Gastrocnemius medialis (tissue), 4 donors: ENCODE results near the gene ZCCHC14. TPM values are rescaled to one million over a fixed set of nuclear protein-coding genes. Genes with fewer than 3 reads are reported as not detected.

Source experiments
- ATAC-seq, 2 donors: fragments of 150-250 bp; one replicate each; pipeline ENCODE4 v1.9.1; 2016
- DNase-seq, 2 donors: peaks; one replicate each; pipeline ENCODE4 v3.0.0-alpha.2; 2019
- H3K27ac ChIP-seq, 4 donors: fragments of 200-600 bp; sonication (generic); 1 replicate in 1 of 4; 2 replicates in 3 of 4; pipeline ENCODE4 v1.5.1; 2016 to 2018; ENCODE audit warnings: mild to moderate bottlenecking in 2 of 4, moderate library complexity in 1 of 4
- H3K27me3 ChIP-seq, 3 donors: fragments of 200-600 bp; sonication (generic) in 2 of 3; 1 replicate in 1 of 3; 2 replicates in 2 of 3; pipeline versions ENCODE4 v1.5.1 to v1.6.0; 2016 to 2019; ENCODE audit warnings: mild to moderate bottlenecking in 1 of 3, moderate library complexity in 1 of 3
- H3K36me3 ChIP-seq, 2 donors: fragments of 200-600 bp; sonication (generic) in 1 of 2; one replicate each; pipeline ENCODE4 v1.5.1; 2017 to 2018
- H3K4me1 ChIP-seq, 2 donors: fragments of 200-600 bp; sonication (generic) in 1 of 2; one replicate each; pipeline ENCODE4 v1.5.1; 2016 to 2017; ENCODE audit warnings: mild to moderate bottlenecking in 2 of 2
- H3K4me3 ChIP-seq, 4 donors: fragments of 200-600 bp; sonication (generic) in 3 of 4; 1 replicate in 1 of 4; 2 replicates in 3 of 4; pipeline ENCODE4 v1.5.1; 2016 to 2019; ENCODE audit warnings: mild to moderate bottlenecking in 2 of 4
- H3K9me3 ChIP-seq, 3 donors: fragments of 200-600 bp; sonication (generic) in 2 of 3; 1 replicate in 1 of 3; 2 replicates in 2 of 3; pipeline ENCODE4 v1.5.1; 2016 to 2019
- POLR2A ChIP-seq, 2 donors: fragments of 450-650 bp; IDR thresholded peaks; one replicate each; pipeline ENCODE4 v1.6.1; 2017; ENCODE audit warnings: antibody characterized with exemption in 2 of 2, mild to moderate bottlenecking in 2 of 2, moderate library complexity in 2 of 2
- in situ Hi-C, 4 donors: fragments of 200-750 bp; cut with MboI; loops; one replicate each; pipeline versions ENCODE4 v1.15.0 to v1.8.0; 2017; ENCODE audit warnings: low sequenced_read_pairs in 4 of 4
- intact Hi-C: fragments of 100-400 bp; cut with DNase I; formaldehyde crosslinking; loops from one replicate; pipeline ENCODE4 v1.15.1; 2023; ENCODE audit warnings: low total_unique reads
- total RNA-seq, 4 donors: library from RNA; depleted of rRNA; stranded (reverse); fragments of >200 nt; gene quantifications; one replicate each; pipeline versions ENCODE4 v1.1.0 to v1.2.3, GENCODE V29; 2016
- TF ChIP-seq, protein P1 (sequence below), 5 experiments: fragments of 450-650 bp in 3 of 5; fragments of 200-600 bp in 2 of 5; sonication (generic) in 2 of 5; IDR thresholded peaks in 4 of 5; conservative IDR thresholded peaks in 1 of 5; 1 replicate in 4 of 5; 2 replicates in 1 of 5; pipeline ENCODE4 v1.5.1; 2016 to 2019; ENCODE audit warnings: antibody characterized with exemption in 5 of 5, mild to moderate bottlenecking in 3 of 5, moderate library complexity in 3 of 5

Gene ZCCHC14
- total RNA-seq: 10 to 100 TPM in 1 of 4 donors, 1 to 10 TPM in 3; 8.9 to 10.7 (median 9.3) TPM

GRCh38 chr16:87492721-87493607 lies at the start of gene ZCCHC14:
Gene ZCCHC14, minus strand, starts transcription at chr16:87493024. Its CDS starts 786 bp downstream, at chr16:87492238.
- DNase-seq (peak; percentile 99), ATAC-seq (peak; percentile 88 to 92)
- peak within 1 kb of the TSS; percentile 67 to 75 (median 72) for H3K27ac ChIP-seq
- H3K27me3 ChIP-seq: no peaks in the 10 kb centered on the region
- peak; percentile 89 to 93 for TF ChIP-seq POLR2A (IDR thresholded peaks at IDR 0.05)
- TF ChIP-seq, protein P1, sequence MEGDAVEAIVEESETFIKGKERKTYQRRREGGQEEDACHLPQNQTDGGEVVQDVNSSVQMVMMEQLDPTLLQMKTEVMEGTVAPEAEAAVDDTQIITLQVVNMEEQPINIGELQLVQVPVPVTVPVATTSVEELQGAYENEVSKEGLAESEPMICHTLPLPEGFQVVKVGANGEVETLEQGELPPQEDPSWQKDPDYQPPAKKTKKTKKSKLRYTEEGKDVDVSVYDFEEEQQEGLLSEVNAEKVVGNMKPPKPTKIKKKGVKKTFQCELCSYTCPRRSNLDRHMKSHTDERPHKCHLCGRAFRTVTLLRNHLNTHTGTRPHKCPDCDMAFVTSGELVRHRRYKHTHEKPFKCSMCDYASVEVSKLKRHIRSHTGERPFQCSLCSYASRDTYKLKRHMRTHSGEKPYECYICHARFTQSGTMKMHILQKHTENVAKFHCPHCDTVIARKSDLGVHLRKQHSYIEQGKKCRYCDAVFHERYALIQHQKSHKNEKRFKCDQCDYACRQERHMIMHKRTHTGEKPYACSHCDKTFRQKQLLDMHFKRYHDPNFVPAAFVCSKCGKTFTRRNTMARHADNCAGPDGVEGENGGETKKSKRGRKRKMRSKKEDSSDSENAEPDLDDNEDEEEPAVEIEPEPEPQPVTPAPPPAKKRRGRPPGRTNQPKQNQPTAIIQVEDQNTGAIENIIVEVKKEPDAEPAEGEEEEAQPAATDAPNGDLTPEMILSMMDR (IDR thresholded peaks at IDR 0.05 in 4 of 5, conservative IDR thresholded peaks at IDR 0.05 in 1 of 5): peak in 2 of 5 experiments; percentile 6 to 35
- peaks cover 41 to 42% of the 10 kb centered on the region in 2 donors for H3K4me1 ChIP-seq
- intact Hi-C loops: loop anchor here (1.0 to 2.0 kb wide), 3 partner anchors 25 to 100 kb away; no protein-coding TSS in a partner anchor
- in situ Hi-C loops: no loop called here
- no peaks in the 10 kb centered on the region for H3K36me3 ChIP-seq
- peak within 1 kb of the TSS; percentile 53 to 66 (median 60) for H3K4me3 ChIP-seq
- H3K9me3 ChIP-seq: no peaks in the 10 kb centered on the region

DNA sequence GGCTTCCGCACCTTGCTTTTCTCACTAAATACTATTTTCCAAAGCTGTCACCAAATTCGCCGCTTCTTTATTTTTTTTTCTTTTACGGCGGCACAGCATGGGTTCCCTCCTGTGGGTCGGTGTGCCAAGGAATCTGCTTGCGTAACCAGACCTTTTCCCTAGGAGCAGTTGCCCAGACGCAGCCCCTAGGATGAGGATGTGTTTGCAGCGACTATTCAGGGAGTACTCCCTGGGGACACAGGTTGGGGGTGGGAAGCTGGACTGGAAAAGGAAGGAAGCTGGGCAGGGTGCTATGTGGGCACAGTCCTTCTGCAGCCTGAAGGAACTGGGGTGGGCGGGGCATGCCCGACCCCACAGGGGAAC lies 49.0 kb upstream of the ZCCHC14 start:
- peak overlapping the region in 1 of 4 donors; percentile 11 for H3K27ac ChIP-seq
- intact Hi-C loops (loop anchor here (10.0 kb wide), 2 partner anchors 127 to 227 kb away; partner anchors contain the start of gene C16orf95), in situ Hi-C loops (no loop called here)
- no peak for DNase-seq
- no peak for ATAC-seq
- H3K27me3 ChIP-seq: peaks cover 18 to 44% (median 25%) of the 10 kb centered on the region in 3 donors
- H3K36me3 ChIP-seq: no peaks in the 10 kb centered on the region
- TF ChIP-seq, protein P1 (IDR thresholded peaks at IDR 0.05 in 4 of 5, conservative IDR thresholded peaks at IDR 0.05 in 1 of 5): no peak
- TF ChIP-seq POLR2A (IDR thresholded peaks at IDR 0.05): no peak
- no peak overlapping the region for H3K4me3 ChIP-seq
- H3K9me3 ChIP-seq: peaks cover 0 to 4% (median 0%) of the 10 kb centered on the region in 3 donors
- H3K4me1 ChIP-seq: no peaks in the 10 kb centered on the region

- Histone ChIP-seq H3K4me1 (no peaks in the 10 kb centered on the region), H3K27ac (peak overlapping the region in 3 of 4 donors; percentile 4 to 46 (median 28)), H3K4me3 (peak overlapping the region in 2 of 4 donors; percentile 9 to 43), H3K9me3 (peaks cover 0 to 4% (median 0%) of the 10 kb centered on the region in 3 donors), H3K36me3 (no peaks in the 10 kb centered on the region), H3K27me3 (peaks cover 18 to 44% (median 25%) of the 10 kb centered on the region in 3 donors)
- no peak for ATAC-seq
- intact Hi-C loops: loop anchor here (10.0 kb wide), 2 partner anchors 127 to 227 kb away; partner anchors contain the start of gene C16orf95
- in situ Hi-C loops: no loop called here
- no peak for TF ChIP-seq POLR2A (IDR thresholded peaks at IDR 0.05)
- TF ChIP-seq, protein P1 (IDR thresholded peaks at IDR 0.05 in 4 of 5, conservative IDR thresholded peaks at IDR 0.05 in 1 of 5): no peak
- DNase-seq: no peak
Measured at GRCh38 chr16:87541147-87541871, 48.5 kb upstream of the ZCCHC14 start.

GRCh38 chr16:87540897-87541146 lies 48.0 kb upstream of the ZCCHC14 start:
- DNase-seq (no peak), ATAC-seq (no peak)
- Histone ChIP-seq H3K27ac (peak overlapping the region in 3 of 4 donors; percentile 4 to 46 (median 28)), H3K4me1 (no peaks in the 10 kb centered on the region), H3K4me3 (peak overlapping the region in 2 of 4 donors; percentile 9 to 43), H3K36me3 (no peaks in the 10 kb centered on the region), H3K9me3 (peaks cover 0 to under 1% (median 0%) of the 10 kb centered on the region in 3 donors), H3K27me3 (peaks cover 18 to 41% (median 25%) of the 10 kb centered on the region in 3 donors)
- in situ Hi-C loops (no loop called here), intact Hi-C loops (loop anchor here (10.0 kb wide), 2 partner anchors 126 to 226 kb away; partner anchors contain the start of gene C16orf95)
- TF ChIP-seq, protein P1 (IDR thresholded peaks at IDR 0.05 in 4 of 5, conservative IDR thresholded peaks at IDR 0.05 in 1 of 5): no peak
- no peak for TF ChIP-seq POLR2A (IDR thresholded peaks at IDR 0.05)
